ENCODE measurements around the gene SLC25A26. TPM values are rescaled to one million over a fixed set of nuclear protein-coding genes. Genes with fewer than 3 reads are reported as not detected.

SLC25A26 gene
- total RNA-seq, 1 donor from 2014 or later = 13.1 TPM

DNA sequence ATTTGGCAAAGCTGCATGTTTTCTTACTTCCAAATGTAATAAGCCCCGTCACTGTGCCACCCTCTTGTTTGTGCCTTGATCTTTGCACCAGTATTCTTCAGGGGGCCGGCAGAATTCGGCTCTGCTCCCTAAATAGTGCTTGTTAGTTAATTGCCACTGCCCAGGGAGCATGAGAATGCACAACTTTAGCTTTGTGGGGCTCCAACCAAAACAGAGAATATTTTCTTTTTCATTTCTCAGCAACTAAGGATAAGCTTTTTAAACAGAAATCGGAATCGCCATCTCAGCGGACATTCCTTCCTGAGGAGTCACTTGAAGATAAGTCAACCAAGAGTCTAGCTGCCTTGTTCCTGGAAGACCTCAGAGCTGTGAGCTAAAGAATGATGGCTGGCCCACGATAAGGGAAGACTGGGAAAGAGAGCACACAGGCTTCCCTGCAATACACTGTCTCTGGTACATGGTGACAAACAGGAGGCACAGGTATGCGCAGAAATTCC is 174.0 kb downstream of the SLC25A26 start:
- Mint-ChIP-seq H3K4me3 (ENCODE audit: unreplicated experiment) (peak overlapping the region; percentile 57), H3K36me3 (ENCODE audit: low read depth) (peaks cover 39% of the 10 kb centered on the region), H3K4me1 (ENCODE audit: low read depth) (peaks cover 74% of the 10 kb centered on the region), H3K27ac (ENCODE audit: unreplicated experiment) (peak overlapping the region; percentile 99), H3K9me3 (ENCODE audit: low read depth) (no peaks in the 10 kb centered on the region), H3K27me3 (ENCODE audit: low read depth) (no peaks in the 10 kb centered on the region)
- no peak for TF ChIP-seq CTCF (IDR thresholded peaks at IDR 0.05)
- no peak for DNase-seq (ENCODE audit: low spot score)

- DNase-seq (ENCODE audit: low spot score) = no peak
- no peaks in the 10 kb centered on the region for H3K27me3 Mint-ChIP-seq (ENCODE audit: low read depth)
- peaks cover 39% of the 10 kb centered on the region for H3K36me3 Mint-ChIP-seq (ENCODE audit: low read depth)
- peaks cover 82% of the 10 kb centered on the region for H3K4me1 Mint-ChIP-seq (ENCODE audit: low read depth)
- no peak overlapping the region for H3K4me3 Mint-ChIP-seq (ENCODE audit: unreplicated experiment)
- no peaks in the 10 kb centered on the region for H3K9me3 Mint-ChIP-seq (ENCODE audit: low read depth)
- TF ChIP-seq CTCF (IDR thresholded peaks at IDR 0.05) = no peak
- H3K27ac Mint-ChIP-seq (ENCODE audit: unreplicated experiment) = peak overlapping the region; percentile 99
These were observed 174.8 kb downstream of the SLC25A26 start for GRCh38 chr3:66395635-66396034.

- Mint-ChIP-seq H3K9me3 (ENCODE audit: low read depth) (no peaks in the 10 kb centered on the region), H3K4me1 (ENCODE audit: low read depth) (peaks cover 88% of the 10 kb centered on the region), H3K36me3 (ENCODE audit: low read depth) (peaks cover 36% of the 10 kb centered on the region), H3K4me3 (ENCODE audit: unreplicated experiment) (no peak overlapping the region), H3K27ac (ENCODE audit: unreplicated experiment) (no peak overlapping the region), H3K27me3 (ENCODE audit: low read depth) (no peaks in the 10 kb centered on the region)
- no peak for DNase-seq (ENCODE audit: low spot score)
- TF ChIP-seq CTCF (IDR thresholded peaks at IDR 0.05) = no peak
These were observed 175.5 kb downstream of the SLC25A26 start for GRCh38 chr3:66396161-66396760.

- H3K27ac Mint-ChIP-seq (ENCODE audit: unreplicated experiment) = no peak overlapping the region
- H3K9me3 Mint-ChIP-seq (ENCODE audit: low read depth) = no peaks in the 10 kb centered on the region
- DNase-seq (ENCODE audit: low spot score) = no peak
- no peak overlapping the region for H3K4me3 Mint-ChIP-seq (ENCODE audit: unreplicated experiment)
- no peak for TF ChIP-seq CTCF (IDR thresholded peaks at IDR 0.05)
- H3K36me3 Mint-ChIP-seq (ENCODE audit: low read depth) = peaks cover 34% of the 10 kb centered on the region
- peaks cover 92% of the 10 kb centered on the region for H3K4me1 Mint-ChIP-seq (ENCODE audit: low read depth)
- H3K27me3 Mint-ChIP-seq (ENCODE audit: low read depth) = no peaks in the 10 kb centered on the region
These were observed 176.1 kb downstream of the SLC25A26 start for GRCh38 chr3:66396888-66397287.

DNA sequence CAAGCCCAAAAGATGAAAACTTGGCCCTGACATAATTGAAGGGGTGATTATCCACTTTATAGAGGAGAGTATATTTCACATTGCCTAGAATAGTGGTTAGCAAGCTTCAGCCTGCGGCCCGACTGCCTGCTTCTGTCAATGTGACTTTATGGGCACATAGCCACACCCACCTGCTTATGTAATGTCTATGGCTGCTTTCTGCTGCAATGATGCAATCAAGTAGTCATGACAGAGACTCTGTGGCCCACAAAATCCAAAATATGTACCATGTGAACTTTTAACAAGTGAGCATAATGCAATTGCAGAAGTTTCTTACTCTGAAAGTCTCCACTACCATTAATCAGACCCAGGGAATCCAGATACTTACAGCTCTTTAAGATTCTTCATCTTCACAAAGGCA is 176.9 kb downstream of the SLC25A26 start:
- no peaks in the 10 kb centered on the region for H3K27me3 Mint-ChIP-seq (ENCODE audit: low read depth)
- H3K27ac Mint-ChIP-seq (ENCODE audit: unreplicated experiment) = no peak overlapping the region
- H3K4me3 Mint-ChIP-seq (ENCODE audit: unreplicated experiment) = no peak overlapping the region
- no peaks in the 10 kb centered on the region for H3K9me3 Mint-ChIP-seq (ENCODE audit: low read depth)
- peaks cover 92% of the 10 kb centered on the region for H3K4me1 Mint-ChIP-seq (ENCODE audit: low read depth)
- TF ChIP-seq CTCF (IDR thresholded peaks at IDR 0.05) = no peak
- no peak for DNase-seq (ENCODE audit: low spot score)
- peaks cover 28% of the 10 kb centered on the region for H3K36me3 Mint-ChIP-seq (ENCODE audit: low read depth)
